OCI-LY1 (cell line): ENCODE data around the gene SUV39H1.
"Not testable (repeated sequence)": the region's sequence is repeated elsewhere in the genome, so short reads cannot be mapped to it uniquely, and the experiment has no call there.

Source experiments
- H2AFZ ChIP-seq: fragments of 200-600 bp; sonication (generic), shearing (Covaris generic); 2 replicates; pipeline ENCODE4 v1.6.0; 2014; ENCODE audit warnings: antibody characterized with exemption, mild to moderate bottlenecking, low read length
- H3F3A ChIP-seq: fragments of 200-600 bp; sonication (generic), shearing (Covaris generic); 2 replicates; pipeline ENCODE4 v1.6.0; 2014; ENCODE audit warnings: mild to moderate bottlenecking, antibody characterized with exemption, low read length, moderate library complexity; ENCODE audit not compliant: insufficient read depth
- H3K27ac ChIP-seq: fragments of 200-600 bp; sonication (generic); 2 replicates; pipeline ENCODE4 v1.5.1; 2014; ENCODE audit warnings: low read length, mixed run types, mild to moderate bottlenecking, low read depth; ENCODE audit not compliant: poor library complexity, severe bottlenecking
- H3K27me3 ChIP-seq: fragments of 200-600 bp; sonication (generic); 2 replicates; pipeline ENCODE4 v1.6.0; 2014; ENCODE audit warnings: antibody characterized with exemption, mild to moderate bottlenecking, low read length, moderate library complexity; ENCODE audit not compliant: insufficient read depth
- H3K36me3 ChIP-seq: fragments of 200-600 bp; sonication (generic); 2 replicates; pipeline ENCODE4 v1.6.1; 2014; ENCODE audit warnings: mild to moderate bottlenecking, antibody characterized with exemption, low read length, moderate library complexity, mixed read lengths; ENCODE audit not compliant: insufficient read depth
- H3K4me1 ChIP-seq: fragments of 200-600 bp; sonication (generic); 2 replicates; pipeline ENCODE4 v1.5.1; 2014; ENCODE audit warnings: mild to moderate bottlenecking, low read length, moderate library complexity; ENCODE audit not compliant: insufficient read depth, severe bottlenecking
- H3K4me2 ChIP-seq: fragments of 200-600 bp; sonication (generic), shearing (Covaris generic); 2 replicates; pipeline ENCODE4 v1.6.1; 2014; ENCODE audit warnings: low read length
- H3K4me3 ChIP-seq: fragments of 200-600 bp; sonication (generic); 2 replicates; pipeline ENCODE4 v1.5.1; 2014; ENCODE audit warnings: low read length, low read depth, mild to moderate bottlenecking, mixed read lengths; ENCODE audit not compliant: poor library complexity, severe bottlenecking
- H3K79me2 ChIP-seq: fragments of 200-600 bp; shearing (Covaris generic); 2 replicates; pipeline ENCODE4 v1.6.1; 2016; ENCODE audit warnings: mixed run types, low read length, mixed read lengths; ENCODE audit not compliant: insufficient read depth
- H3K9ac ChIP-seq: fragments of 200-600 bp; sonication (generic), shearing (Covaris generic); 2 replicates; pipeline ENCODE4 v1.6.1; 2014; ENCODE audit warnings: mild to moderate bottlenecking, low read length, mixed read lengths
- H3K9me2 ChIP-seq: fragments of 200-600 bp; sonication (generic), shearing (Covaris generic); 2 replicates; pipeline ENCODE4 v1.6.1; 2014; ENCODE audit warnings: low read depth, mild to moderate bottlenecking, low read length, mixed read lengths
- H3K9me3 ChIP-seq: fragments of 200-600 bp; shearing (Covaris generic); 2 replicates; pipeline ENCODE4 v1.6.1; 2014; ENCODE audit warnings: low read length, mixed read lengths
- H4K20me1 ChIP-seq: fragments of 200-600 bp; sonication (generic), shearing (Covaris generic); 2 replicates; pipeline ENCODE4 v1.6.0; 2016; ENCODE audit warnings: mild to moderate bottlenecking, low read length; ENCODE audit not compliant: insufficient read depth
- EZH2 ChIP-seq: fragments of 200-600 bp; sonication (generic), shearing (Covaris generic); IDR thresholded peaks from 2 replicates; pipeline ENCODE4 v1.8.0; 2017; ENCODE audit warnings: borderline replicate concordance, mixed run types, mild to moderate bottlenecking, antibody characterized with exemption, low read length, moderate library complexity, mixed read lengths
- TF ChIP-seq, protein P1 (sequence below): fragments of 200-600 bp; sonication (generic), shearing (Covaris generic); IDR thresholded peaks from 2 replicates; pipeline ENCODE4 v1.5.1; 2017; ENCODE audit warnings: mild to moderate bottlenecking, antibody characterized with exemption, low read length, moderate library complexity, mixed read lengths

Gene SUV39H1

DNA sequence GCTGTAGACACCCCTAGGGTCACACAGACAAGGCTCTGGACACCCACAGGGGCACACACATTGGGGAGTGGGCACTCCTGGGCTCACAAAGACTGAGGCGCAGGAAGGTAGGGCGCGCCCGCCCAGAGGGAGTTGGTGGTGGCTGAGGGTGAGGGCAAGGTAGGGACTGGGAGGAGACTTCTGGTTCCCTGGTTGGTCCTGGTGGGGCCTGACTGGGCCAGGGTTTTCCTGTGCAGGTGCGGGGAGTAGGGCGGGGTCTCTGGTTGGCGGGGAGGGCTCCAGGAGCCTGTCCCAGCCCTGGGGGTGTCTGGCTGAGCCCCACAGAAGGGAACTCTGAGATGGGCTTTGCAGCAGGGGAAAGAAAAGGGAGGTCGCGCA is 19.7 kb upstream of the SUV39H1 start:
- H3K4me2 ChIP-seq = peak overlapping the region; percentile 95
- H3F3A ChIP-seq = no peaks in the 10 kb centered on the region
- peaks cover 25% of the 10 kb centered on the region for H3K4me1 ChIP-seq
- H3K9me3 ChIP-seq = no peaks in the 10 kb centered on the region
- H3K9ac ChIP-seq = peak overlapping the region; percentile 99
- H4K20me1 ChIP-seq = no peaks in the 10 kb centered on the region
- H3K36me3 ChIP-seq = no peaks in the 10 kb centered on the region
- no peaks in the 10 kb centered on the region for H3K79me2 ChIP-seq
- peak overlapping the region; percentile 99 for H3K4me3 ChIP-seq
- H3K9me2 ChIP-seq = no peaks in the 10 kb centered on the region
- no peak for TF ChIP-seq EZH2
- TF ChIP-seq, protein P1, sequence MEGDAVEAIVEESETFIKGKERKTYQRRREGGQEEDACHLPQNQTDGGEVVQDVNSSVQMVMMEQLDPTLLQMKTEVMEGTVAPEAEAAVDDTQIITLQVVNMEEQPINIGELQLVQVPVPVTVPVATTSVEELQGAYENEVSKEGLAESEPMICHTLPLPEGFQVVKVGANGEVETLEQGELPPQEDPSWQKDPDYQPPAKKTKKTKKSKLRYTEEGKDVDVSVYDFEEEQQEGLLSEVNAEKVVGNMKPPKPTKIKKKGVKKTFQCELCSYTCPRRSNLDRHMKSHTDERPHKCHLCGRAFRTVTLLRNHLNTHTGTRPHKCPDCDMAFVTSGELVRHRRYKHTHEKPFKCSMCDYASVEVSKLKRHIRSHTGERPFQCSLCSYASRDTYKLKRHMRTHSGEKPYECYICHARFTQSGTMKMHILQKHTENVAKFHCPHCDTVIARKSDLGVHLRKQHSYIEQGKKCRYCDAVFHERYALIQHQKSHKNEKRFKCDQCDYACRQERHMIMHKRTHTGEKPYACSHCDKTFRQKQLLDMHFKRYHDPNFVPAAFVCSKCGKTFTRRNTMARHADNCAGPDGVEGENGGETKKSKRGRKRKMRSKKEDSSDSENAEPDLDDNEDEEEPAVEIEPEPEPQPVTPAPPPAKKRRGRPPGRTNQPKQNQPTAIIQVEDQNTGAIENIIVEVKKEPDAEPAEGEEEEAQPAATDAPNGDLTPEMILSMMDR = no peak
- H3K27ac ChIP-seq = peak overlapping the region; percentile 86
- H2AFZ ChIP-seq = no peak overlapping the region
- no peaks in the 10 kb centered on the region for H3K27me3 ChIP-seq

DNA sequence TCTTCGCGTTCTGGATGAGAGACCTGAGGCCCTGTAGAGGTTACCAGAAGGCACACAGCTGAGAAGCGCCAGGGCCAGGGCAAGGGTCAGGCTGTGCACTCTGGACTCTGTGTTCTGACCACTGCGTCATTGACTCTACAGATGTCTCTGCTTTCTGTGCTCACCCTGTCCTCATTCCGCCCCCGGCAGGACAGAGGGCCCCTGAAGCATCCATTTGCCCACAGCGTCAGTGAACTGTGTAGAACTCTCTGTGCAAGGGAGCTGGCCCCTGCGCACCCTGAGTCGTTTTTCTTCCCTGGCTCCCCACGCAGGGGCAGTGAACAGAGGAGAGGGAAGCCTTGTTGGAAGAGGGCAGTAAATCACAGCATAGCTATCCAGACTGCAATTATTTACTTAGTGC is 19.0 kb upstream of the SUV39H1 start:
- TF ChIP-seq, protein P1 = no peak
- no peak for TF ChIP-seq EZH2
- peak overlapping the region; percentile 54 for H3K27ac ChIP-seq
- H4K20me1 ChIP-seq = no peaks in the 10 kb centered on the region
- peak overlapping the region; percentile 99 for H3K4me3 ChIP-seq
- H3F3A ChIP-seq = no peaks in the 10 kb centered on the region
- H3K79me2 ChIP-seq = no peaks in the 10 kb centered on the region
- H3K36me3 ChIP-seq = no peaks in the 10 kb centered on the region
- no peaks in the 10 kb centered on the region for H3K27me3 ChIP-seq
- H3K4me2 ChIP-seq = peak overlapping the region; percentile 95
- H3K4me1 ChIP-seq = peaks cover 25% of the 10 kb centered on the region
- no peak overlapping the region for H2AFZ ChIP-seq
- H3K9me3 ChIP-seq = no peaks in the 10 kb centered on the region
- H3K9ac ChIP-seq = peak overlapping the region; percentile 99
- H3K9me2 ChIP-seq = no peaks in the 10 kb centered on the region

DNA sequence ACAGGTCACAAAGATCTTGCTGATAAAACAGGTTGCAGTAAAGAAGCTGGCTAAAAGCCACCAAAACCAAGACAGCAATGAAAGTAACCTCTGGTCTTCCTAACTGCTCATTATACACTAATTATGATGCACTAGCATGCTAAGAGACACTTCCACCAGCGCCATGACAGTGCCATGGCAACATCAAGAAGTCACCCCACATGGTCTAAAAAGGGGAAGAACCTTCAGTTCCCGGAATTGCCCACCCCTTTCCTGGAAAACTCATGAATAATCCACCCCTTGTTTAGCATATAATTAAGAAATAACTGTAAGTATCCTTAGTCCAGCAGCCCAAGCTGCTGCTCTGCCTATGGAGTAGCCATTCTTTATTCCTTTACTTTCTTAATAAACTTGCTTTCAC is 16.1 kb upstream of the SUV39H1 start:
- H3K9me3 ChIP-seq, H3K9ac ChIP-seq, H3K36me3 ChIP-seq, H3K4me3 ChIP-seq, H3K9me2 ChIP-seq, H3K4me2 ChIP-seq, H3K79me2 ChIP-seq, H3K27me3 ChIP-seq, H2AFZ ChIP-seq, H4K20me1 ChIP-seq, H3F3A ChIP-seq: not testable (repeated sequence)
- Histone ChIP-seq H3K4me1 (peaks cover 44% of the 10 kb centered on the region), H3K27ac (peak overlapping the region; percentile 28)

DNA sequence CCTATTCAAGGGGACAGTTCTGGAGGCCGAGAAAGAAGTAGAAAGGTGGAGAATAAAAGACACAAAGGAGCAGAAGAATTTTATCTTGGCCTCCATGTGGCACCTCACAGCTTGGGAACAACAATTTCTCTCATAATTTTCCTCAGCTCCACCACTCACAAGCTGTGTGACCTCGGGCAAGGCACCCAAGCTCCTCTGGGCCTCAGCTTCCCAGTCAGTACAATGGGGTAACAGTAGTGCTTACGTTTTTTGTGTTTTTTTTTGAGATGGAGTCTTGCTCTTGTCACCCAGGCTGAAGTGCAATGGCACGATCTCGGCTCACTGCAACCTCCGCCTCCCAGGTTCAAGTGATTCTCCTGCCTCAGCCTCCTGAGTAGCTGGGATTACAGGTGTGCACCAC is 15.6 kb upstream of the SUV39H1 start:
- not testable (repeated sequence) for H3K4me3 ChIP-seq, H3K36me3 ChIP-seq, H2AFZ ChIP-seq, H3K79me2 ChIP-seq, H3F3A ChIP-seq, H3K9ac ChIP-seq, H3K4me2 ChIP-seq, H3K27me3 ChIP-seq, H3K9me3 ChIP-seq, H3K9me2 ChIP-seq, H3K27ac ChIP-seq, H4K20me1 ChIP-seq
- peaks cover 44% of the 10 kb centered on the region for H3K4me1 ChIP-seq
